ENCODE measurements around the gene NFXL1. TPM values are rescaled to one million over a fixed set of nuclear protein-coding genes. Genes with fewer than 3 reads are reported as not detected.

The NFXL1 gene
- total and polyA plus RNA-seq, 2 donors (not counting 1 experiment from before 2014, with no cell fraction given): 5.8 to 16.5 TPM

DNA sequence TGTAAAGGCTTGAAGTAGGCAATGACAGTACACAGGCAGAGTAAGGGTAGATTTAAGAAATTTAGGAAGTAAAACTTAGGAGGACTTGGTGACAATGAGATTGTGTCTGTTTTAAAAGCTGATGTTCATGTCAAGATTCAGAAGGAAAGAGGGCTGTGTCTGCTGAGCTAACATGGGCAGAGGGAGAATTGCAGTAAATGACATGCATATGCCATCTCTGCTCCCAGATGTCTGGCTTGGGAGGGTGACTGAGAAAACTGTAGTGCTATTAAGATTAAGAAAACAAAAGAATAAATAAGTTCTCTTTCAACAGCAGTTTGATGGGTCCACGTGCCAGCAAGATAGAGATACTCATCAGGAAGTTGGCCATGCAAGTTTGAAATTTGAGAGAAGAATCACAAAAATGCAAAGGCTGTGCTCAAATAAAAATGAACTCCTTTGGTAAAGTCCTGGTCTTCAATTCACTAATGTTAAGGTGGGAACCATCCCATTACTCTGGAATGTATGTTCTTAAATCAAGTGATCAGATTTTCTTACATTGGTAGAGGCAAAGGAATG, 7.2 kb downstream of the NFXL1 start:
- Mint-ChIP-seq H3K4me1 (peaks cover 10% of the 10 kb centered on the region), H3K27ac (no peak overlapping the region), H3K27me3 (no peaks in the 10 kb centered on the region), H3K9me3 (ENCODE audit: insufficient read depth) (no peaks in the 10 kb centered on the region), H3K4me3 (no peak overlapping the region)
- Histone ChIP-seq H3K9me3 (ENCODE audit: control extremely low read depth in 1 of 3, control insufficient read depth in 2 of 3, insufficient read depth in 1 of 3, low read length in 2 of 3) (no peaks in the 10 kb centered on the region), H3K27ac (ENCODE audit: low read length in 2 of 2) (no peak overlapping the region), H3K9ac (ENCODE audit: low read length) (no peak overlapping the region), H3K79me2 (ENCODE audit: control insufficient read depth, insufficient read depth, low read length) (no peaks in the 10 kb centered on the region), H3K4me2 (replicated peaks; ENCODE audit: low read depth, low read length, poor library complexity, severe bottlenecking) (no peak overlapping the region), H3K4me3 (ENCODE audit: control extremely low read depth in 1 of 5, extremely low read depth in 1 of 5, insufficient read depth in 1 of 5, low read depth in 2 of 5, low read length in 4 of 5) (no peak overlapping the region), H3K27me3 (replicated peaks in 1 of 4; ENCODE audit: control extremely low read depth in 1 of 4, control insufficient read depth in 3 of 4, insufficient read depth in 4 of 4, low read length in 3 of 4) (no peaks in the 10 kb centered on the region), H2AFZ (ENCODE audit: insufficient read depth, low read depth, low read length, poor library complexity, severe bottlenecking) (no peak overlapping the region), H4K20me1 (ENCODE audit: control insufficient read depth, insufficient read depth, low read length, poor library complexity, severe bottlenecking) (no peaks in the 10 kb centered on the region), H3K4me1 (ENCODE audit: control insufficient read depth in 2 of 2, insufficient read depth in 2 of 2, low read length in 2 of 2) (no peaks in the 10 kb centered on the region), H3K36me3 (replicated peaks in 1 of 2; ENCODE audit: control extremely low read depth in 1 of 2, control insufficient read depth in 1 of 2, extremely low read depth in 1 of 2, insufficient read depth in 2 of 2, low read length in 1 of 2) (peaks cover 2 to 28% of the 10 kb centered on the region in 2 experiments)
- intact Hi-C loops (cut with micrococcal nuclease): no loop called here
- WGBS (ENCODE audit: insufficient coverage): no CpG with 5 or more reads among the region's 1 CpG
- ATAC-seq (ENCODE audit: low read depth) (no peak), DNase-seq (no peak)
- ChIA-PET POLR2A (no interaction called here), CTCF (interaction anchor here (0.6 kb wide), 1 partner anchor 173 kb away, joined by 3 read pairs; no protein-coding TSS in a partner anchor)
- TF ChIP-seq EZH2 (IDR thresholded peaks at IDR 0.05; ENCODE audit: borderline replicate concordance, insufficient read depth, low read depth, low read length, poor library complexity, severe bottlenecking) (no peak), CTCF (IDR thresholded peaks at IDR 0.05) (no peak)

- H3K27me3 Mint-ChIP-seq: no peaks in the 10 kb centered on the region
- TF ChIP-seq EZH2 (IDR thresholded peaks at IDR 0.05; ENCODE audit: borderline replicate concordance, insufficient read depth, low read depth, low read length, poor library complexity, severe bottlenecking) (no peak), CTCF (IDR thresholded peaks at IDR 0.05) (no peak)
- Histone ChIP-seq H3K4me3 (ENCODE audit: control extremely low read depth in 1 of 5, extremely low read depth in 1 of 5, insufficient read depth in 1 of 5, low read depth in 2 of 5, low read length in 4 of 5) (no peak overlapping the region), H3K79me2 (ENCODE audit: control insufficient read depth, insufficient read depth, low read length) (no peaks in the 10 kb centered on the region), H3K9ac (ENCODE audit: low read length) (no peak overlapping the region), H3K36me3 (replicated peaks in 1 of 2; ENCODE audit: control extremely low read depth in 1 of 2, control insufficient read depth in 1 of 2, extremely low read depth in 1 of 2, insufficient read depth in 2 of 2, low read length in 1 of 2) (peaks cover 22 to 64% of the 10 kb centered on the region in 2 experiments), H3K4me1 (ENCODE audit: control insufficient read depth in 2 of 2, insufficient read depth in 2 of 2, low read length in 2 of 2) (no peaks in the 10 kb centered on the region), H3K27me3 (replicated peaks in 1 of 4; ENCODE audit: control extremely low read depth in 1 of 4, control insufficient read depth in 3 of 4, insufficient read depth in 4 of 4, low read length in 3 of 4) (no peaks in the 10 kb centered on the region), H4K20me1 (ENCODE audit: control insufficient read depth, insufficient read depth, low read length, poor library complexity, severe bottlenecking) (no peaks in the 10 kb centered on the region), H3K27ac (ENCODE audit: low read length in 2 of 2) (no peak overlapping the region), H2AFZ (ENCODE audit: insufficient read depth, low read depth, low read length, poor library complexity, severe bottlenecking) (no peak overlapping the region), H3K4me2 (replicated peaks; ENCODE audit: low read depth, low read length, poor library complexity, severe bottlenecking) (no peak overlapping the region), H3K9me3 (ENCODE audit: control extremely low read depth in 1 of 3, control insufficient read depth in 2 of 3, insufficient read depth in 1 of 3, low read length in 2 of 3) (no peaks in the 10 kb centered on the region)
- H3K4me1 Mint-ChIP-seq: no peaks in the 10 kb centered on the region
- H3K27ac Mint-ChIP-seq: no peak overlapping the region
- no peak for ATAC-seq (ENCODE audit: low read depth)
- CTCF ChIA-PET: interaction anchor here (0.7 kb wide), 2 partner anchors 275 to 462 kb away, joined by 4 to 5 read pairs; no protein-coding TSS in a partner anchor
- POLR2A ChIA-PET: no interaction called here
- H3K9me3 Mint-ChIP-seq (ENCODE audit: insufficient read depth): no peaks in the 10 kb centered on the region
- intact Hi-C loops (cut with micrococcal nuclease): no loop called here
- H3K4me3 Mint-ChIP-seq: no peak overlapping the region
- DNase-seq: no peak
- no CpG with 5 or more reads among the region's 1 CpG for WGBS (ENCODE audit: insufficient coverage)
These were observed 14.7 kb downstream of the NFXL1 start for GRCh38 chr4:47899639-47900038.
